GM19238 (cell line): ENCODE measurements around the gene TSR3.

Source experiments
- DNase-seq: peaks from one replicate; pipeline ENCODE4 v3.0.0; 2011; ENCODE audit warnings: low spot score; ENCODE audit not compliant: insufficient read length

The TSR3 gene

DNA sequence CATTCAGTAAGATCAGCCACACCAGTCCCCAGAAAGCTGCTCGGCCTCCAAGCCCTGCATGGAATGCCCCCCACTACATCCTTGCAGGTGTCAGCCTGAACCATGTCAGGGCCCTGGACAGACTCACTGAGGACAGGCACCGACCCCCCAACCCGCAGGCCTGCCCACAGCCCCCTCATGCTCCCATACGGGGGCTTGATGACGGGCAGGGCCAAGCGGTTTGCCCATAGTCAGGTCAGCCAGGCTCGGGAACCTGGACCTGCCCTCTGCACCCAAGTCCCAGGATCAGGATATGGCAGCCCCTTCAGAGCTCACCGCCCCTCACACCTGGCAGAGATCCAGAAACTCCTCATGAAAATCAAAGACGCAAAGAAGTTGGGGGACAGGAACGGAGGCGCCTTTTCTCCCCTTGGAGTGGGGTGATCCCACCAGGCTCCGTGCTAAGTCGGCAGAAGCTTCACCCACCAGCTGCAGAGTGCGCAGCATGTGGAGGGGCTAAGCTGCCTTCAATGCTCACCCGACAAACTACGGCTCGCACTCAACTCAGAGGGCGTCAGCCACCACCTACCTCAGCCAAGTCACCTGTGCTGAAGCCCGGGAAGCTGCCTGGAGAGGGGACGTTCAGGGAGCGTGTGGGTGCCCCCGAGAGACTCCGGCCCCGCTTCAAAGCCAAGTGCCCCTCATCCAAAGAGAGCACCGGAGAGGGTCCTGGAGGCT is 26.6 kb upstream of the TSR3 start:
- DNase-seq = no peak

DNA sequence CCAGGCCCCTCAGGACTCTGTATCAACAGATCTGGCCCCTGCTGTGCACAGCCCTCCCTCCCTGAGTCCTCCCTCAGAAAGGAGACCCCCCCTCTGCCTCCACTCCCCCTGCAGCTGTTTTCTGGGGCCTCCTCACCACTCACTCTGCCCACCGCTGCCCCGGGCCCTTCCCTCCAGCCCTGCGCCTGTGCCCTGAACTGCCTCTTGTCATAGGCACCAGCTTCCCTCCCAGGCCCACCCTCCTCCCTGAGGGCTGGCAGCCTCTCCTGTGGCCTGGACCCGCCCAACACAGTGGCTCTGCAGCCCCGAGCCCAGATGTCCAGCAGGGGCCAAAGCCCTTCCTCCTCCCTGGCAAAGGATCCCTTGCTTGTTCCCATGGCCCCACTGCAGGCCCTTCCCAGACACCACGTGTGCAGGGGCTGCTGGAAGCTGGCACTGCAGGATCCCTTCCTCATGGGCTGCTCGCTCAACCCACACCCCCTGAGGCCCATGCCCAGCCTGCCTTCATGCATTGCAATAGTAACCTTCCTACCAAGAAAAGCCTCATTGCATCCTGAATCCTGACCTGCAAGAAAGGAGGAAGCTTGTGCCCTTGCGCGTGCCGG is 25.8 kb upstream of the TSR3 start:
- DNase-seq = no peak

DNA sequence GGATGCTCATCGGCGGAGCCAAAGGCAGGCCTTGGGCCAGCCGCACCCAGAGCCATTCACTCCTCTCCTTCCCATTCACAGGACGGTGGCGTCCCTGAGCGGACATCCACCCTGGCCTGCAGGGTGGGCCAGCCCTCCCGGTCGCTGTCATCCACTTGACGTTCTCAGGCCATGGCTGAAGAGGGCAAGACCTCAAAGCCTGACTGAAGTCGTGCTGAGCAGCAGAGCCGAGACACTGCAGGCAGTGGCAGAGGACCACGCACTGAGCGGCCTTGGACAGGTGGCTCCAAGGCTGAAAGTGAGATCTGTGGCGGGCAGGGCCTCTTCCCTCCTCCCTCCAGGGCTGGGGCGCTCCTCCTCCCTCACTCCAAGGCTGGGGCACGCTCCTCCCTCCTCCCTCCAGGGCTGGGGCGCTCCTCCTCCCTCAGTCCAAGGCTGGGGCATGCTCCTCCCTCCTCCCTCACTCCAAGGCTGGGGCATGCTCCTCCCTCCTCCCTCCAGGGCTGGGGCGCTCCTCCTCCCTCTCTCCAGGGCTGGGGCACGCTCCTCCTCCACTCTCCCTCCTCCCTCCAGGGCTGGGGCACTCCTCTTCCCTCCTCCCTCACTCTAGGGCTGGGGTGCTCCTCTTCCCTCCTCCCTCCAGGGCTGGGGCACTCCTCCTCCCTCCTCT is 24.2 kb upstream of the TSR3 start:
- no peak for DNase-seq

DNA sequence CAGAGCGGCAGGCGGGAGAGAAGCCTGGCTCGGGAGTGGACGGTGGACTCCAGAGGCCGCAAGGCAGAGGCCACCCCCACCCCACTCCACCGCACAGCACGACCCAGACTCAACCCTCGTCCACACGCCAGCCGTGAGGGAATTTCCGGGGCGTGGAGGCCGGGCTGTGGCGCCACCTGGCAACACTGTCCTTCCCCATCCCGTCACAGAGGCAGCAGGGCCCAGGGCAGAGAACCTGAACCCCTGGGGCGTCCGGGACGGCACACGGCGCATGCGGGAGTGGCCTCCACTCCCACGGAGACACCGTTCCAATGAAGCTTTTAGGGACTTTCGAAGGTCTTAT is 23.6 kb upstream of the TSR3 start:
- DNase-seq = no peak

DNA sequence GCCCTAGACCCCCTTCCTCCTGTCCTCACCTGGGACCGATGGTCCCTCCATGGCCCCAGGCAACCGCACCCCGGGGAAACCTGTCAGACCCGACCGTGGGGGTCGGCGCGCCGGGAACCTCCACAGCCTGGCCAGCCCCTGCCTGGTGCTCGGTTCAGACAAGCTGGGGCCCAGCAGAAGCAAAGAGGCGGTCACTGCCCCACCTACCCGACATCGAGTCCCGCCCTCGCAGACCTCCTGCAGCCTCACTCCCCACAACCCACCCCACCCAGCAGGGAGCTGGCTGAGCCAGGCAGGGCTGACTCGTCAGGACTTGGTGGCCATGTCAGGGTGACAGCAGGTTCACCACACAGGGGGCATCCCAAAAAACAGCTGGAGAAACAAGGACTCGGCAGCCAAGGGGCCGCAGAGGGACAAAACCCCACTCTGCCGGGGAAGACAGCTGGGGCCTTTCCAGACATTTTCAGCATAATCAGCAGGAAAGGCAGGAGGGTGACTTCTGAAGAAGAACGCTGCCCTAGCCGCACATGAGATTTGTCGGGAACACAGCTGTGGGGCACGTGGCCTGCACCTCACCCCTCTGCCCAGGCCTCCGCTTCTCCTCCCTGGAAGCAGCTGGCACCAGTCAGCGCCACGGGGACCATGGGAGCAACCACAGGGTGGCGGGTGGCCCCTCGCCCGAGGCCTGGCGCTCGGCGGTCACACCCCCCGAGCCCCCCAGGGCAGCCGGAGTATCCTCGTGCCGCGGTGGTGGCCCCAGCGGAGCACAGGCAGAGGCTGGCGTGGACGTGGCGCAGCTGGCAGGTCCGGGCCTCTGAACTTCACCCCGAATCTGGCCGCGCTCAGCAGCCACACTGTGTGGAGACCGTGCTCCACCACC is 23.0 kb upstream of the TSR3 start:
- no peak for DNase-seq

DNA sequence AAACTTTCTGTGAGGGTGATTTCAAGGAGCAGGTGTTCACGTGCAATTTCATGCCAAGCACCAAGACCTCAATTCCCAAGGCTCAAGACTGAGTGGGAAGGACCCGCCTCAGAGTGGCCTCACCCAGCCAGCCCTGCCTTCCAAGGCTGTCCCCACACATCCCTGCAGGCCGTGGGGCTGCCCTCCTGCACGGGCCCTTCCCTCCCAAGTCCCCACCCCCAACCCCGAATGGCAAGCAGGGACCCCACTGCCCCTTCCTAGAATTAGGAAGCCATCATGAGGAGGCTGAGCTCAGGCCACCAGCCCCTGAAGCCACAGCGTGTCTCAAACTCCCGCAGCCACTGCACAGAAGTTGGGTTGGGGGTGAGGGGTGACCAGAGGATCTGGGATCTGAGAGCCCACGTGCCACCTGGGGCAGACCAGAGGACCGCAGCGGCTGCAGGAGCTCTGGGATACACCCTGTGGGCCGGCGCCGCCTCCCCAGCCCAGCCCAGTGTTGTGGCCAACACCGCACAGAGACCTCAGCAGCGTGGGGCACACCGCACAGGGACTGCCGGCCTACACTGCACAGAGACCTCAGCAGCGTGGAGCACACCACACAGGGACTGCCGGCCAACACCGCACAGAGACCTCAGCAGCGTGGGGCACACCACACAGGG is 20.7 kb upstream of the TSR3 start:
- no peak for DNase-seq

DNA sequence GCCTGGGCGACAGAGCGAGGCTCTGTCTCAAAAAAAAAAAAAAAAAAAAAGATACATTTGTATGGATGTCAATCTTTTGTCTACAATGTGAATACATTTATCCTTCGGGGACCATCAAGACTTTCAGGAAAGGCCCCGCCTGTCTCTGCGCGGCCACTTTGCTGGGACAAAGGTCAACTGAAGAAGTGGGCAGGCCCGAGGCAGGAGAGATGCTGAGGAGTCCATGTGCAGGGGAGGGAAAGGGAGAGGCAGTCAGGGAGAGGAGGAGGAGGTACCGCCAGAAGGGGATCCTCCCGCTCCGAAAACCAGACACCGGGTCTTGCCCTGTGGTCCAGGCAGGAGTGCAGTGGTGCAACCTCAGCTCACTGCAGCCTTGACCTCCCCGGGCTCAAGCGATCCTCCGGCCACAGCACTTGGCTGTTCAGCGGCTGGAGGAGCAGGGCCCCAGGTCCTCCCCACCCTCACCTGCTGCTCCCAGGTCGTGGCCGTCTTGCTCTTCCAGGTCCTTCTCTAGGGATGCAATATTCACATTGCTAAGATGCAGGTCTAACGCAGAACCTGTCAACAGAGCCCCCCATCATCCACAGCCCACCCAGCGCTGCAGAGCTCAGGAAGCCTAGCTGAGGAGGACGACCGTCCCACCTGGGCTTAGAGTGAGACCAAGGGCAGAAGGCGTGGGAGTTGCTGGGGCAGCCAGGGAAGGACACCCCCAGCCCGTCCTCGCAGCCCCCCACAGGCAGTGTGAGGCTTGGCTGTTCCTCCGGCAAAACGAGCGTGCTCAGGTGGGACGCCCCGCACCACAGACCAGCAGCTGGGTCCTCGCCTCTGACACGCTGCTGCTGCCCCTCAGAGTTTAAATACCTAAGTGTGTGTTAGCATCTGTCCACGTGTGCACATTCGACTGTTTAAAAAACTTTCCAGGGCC is 19.6 kb upstream of the TSR3 start:
- DNase-seq = no peak

DNA sequence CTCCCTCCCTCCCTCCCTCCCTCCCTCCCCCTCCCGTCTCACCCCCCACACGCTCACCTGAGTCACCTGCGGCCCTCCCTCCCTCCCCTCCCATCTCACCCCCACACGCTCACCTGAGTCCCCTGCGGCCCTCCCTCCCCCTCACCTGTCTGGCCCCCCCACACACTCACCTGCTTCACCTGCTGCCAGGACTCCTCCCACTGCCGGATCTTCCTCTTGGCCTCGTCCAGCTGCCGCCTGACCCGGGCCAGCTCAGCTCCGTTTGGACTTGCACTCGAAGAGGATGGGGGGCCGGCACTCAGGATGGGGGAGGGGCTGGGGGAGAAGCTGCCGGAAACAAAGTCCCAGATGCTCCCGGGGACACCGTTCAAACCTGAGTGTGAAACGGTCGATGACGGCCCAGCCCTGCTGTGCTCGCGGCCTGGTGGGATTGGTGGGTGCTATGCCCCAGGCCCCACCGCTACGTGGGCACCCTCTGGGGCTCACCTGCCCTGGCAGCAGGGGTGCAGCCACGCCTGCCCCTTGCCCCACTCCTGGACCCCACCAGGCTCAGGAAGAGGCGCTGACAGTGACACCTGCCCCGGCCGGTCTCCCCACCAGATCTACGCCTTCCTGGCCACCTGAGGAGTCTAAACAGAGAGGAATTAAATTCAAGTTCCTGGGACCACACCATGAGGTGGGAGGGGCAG is 16.0 kb upstream of the TSR3 start:
- DNase-seq = no peak

DNA sequence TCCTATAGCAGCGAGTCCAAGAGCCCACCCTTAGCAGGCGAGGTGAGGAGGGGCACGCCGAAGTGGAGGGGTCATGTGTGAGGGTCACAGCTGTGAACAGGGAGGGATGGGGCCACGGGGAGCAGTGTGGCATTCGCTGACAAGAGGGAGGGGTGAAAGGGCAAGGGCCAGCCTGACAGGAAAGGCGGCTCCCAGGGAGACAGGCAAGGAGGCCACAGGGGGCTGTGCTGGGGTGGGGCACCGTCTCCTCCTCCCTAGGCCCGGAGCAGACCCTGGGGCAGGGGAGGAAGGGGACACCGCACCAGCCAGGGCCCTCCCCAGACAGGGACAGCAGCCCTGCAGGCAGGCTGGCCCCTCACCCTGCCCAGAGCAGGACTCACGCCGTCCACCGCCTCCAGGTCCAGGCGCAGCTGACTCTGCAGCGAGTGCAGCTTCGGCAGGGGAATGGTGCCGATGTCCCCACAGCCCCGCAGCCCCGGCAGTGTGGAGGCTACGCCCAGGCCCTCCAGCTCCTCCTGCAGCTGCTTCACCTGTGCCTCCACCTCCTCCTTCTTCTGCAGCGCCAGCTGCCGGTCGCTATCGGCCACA is 15.1 kb upstream of the TSR3 start:
- no peak for DNase-seq

DNA sequence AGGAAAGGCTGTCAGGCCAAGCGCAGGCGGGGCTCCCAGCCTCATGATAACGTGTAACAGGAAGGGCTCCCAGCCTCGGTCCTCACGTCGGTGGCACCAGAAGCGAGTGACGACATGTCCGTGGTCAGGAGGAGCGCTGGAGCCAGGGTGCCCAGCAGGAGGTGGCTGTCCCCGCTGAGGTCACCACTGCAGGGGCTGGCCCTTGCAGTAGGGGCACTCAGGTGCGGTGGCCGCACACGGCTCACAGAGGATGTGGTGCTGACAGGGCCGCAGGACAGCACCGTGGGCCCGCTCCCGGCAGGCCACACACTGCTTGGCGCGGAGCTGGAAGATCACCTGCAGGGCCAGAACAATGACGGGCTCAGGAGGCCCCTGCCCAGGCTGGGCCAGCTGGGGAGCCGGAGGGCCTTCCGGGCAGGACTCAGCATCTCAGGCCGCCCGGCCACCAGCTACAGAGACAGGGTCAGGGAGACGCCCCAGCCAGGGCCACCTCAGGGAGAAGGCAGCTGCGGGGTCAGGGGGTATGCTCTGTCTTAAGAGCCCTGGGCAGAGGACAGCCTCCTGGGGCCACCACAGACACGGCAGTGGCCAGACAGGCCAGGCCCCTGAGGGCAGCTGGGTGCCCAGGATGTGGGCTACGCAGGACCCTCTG is 14.5 kb upstream of the TSR3 start:
- DNase-seq = no peak

DNA sequence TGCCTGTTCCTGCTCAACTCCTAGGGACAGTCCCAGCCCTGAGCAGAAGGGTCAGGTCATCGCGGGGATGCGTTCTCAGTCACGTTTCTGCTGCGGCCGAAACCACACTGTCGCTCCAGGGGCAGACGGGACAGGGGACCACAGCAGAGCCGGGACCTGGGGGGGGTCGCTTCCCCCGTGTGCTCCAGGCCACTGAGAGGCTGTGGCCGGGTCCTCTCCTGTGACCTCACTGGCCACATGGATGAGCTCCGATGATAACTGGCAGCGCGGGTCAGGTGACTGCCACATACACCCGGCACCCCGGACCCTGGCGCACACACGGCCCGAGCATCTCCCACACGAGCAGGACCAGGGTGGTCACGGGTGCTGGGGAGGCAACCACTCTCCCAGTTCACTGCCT is 12.8 kb upstream of the TSR3 start:
- DNase-seq = no peak

DNA sequence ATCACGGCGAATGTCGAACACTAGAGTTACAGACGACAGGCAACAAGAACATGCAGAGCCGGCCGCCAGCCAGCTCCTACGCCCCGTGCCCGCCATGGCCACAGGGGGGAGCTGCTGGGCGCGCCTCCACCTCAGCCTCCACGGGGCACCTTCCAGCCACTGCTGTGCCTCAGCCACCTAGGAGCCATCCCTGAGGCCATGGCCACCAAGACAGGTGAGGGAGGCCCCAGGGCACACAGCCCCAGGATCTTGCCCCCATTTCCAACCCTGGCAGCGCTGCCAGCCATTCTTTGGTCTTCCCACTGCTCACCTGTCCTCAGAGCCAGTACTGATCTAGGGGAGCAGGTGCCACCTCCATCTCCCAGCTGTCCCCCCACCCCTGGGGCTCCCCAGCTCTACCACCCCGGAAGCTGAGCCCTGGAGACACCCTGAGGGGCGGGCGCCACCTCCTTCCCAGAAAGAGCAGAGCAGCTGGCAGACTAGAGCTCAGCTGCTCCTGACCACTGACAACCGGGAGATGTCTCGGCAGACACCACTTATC is 11.9 kb upstream of the TSR3 start:
- peak; percentile 87 for DNase-seq

DNA sequence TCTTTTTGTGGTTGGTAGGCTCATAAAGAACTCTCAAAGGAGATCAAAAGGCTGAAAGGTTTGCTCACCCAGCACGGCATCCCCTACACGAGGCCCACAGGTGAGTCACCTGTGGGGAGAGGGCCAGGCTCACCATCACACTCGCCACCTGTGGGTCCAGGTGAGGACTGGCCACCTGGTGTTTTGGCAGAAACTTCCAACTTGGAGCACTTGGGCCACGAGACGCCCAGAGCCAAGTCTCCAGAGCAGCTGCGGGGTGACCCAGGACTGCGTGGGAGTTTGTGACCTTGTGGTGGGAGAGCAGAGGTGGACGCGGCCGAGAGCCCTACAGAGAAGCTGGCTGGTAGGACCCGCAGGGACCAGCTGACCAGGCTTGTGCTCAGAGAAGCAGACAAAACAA is 11.1 kb upstream of the TSR3 start:
- DNase-seq = no peak

DNA sequence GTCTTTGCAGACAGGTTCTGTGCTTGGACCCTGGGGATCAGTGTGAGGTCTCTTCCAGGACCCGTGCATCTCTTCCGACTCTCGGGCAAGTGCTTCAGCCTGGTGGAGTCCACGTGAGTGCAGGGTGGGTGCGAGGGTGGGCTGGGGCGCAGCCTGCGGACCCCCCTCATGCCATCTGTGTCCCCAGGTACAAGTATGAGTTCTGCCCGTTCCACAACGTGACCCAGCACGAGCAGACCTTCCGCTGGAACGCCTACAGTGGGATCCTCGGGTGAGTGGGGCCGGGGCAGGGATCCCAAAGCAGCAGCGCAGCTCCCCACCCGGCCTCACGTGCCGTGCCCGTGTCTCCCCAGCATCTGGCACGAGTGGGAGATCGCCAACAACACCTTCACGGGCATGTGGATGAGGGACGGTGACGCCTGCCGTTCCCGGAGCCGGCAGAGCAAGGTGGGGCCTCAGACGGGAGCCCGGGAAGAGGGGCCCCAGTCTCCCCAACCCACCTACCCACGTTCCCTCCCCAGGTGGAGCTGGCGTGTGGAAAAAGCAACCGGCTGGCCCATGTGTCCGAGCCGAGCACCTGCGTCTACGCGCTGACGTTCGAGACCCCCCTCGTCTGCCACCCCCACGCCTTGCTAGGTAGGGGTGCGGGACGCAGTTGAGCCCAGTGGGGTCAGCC is 10.1 kb upstream of the TSR3 start:
- no peak for DNase-seq

DNA sequence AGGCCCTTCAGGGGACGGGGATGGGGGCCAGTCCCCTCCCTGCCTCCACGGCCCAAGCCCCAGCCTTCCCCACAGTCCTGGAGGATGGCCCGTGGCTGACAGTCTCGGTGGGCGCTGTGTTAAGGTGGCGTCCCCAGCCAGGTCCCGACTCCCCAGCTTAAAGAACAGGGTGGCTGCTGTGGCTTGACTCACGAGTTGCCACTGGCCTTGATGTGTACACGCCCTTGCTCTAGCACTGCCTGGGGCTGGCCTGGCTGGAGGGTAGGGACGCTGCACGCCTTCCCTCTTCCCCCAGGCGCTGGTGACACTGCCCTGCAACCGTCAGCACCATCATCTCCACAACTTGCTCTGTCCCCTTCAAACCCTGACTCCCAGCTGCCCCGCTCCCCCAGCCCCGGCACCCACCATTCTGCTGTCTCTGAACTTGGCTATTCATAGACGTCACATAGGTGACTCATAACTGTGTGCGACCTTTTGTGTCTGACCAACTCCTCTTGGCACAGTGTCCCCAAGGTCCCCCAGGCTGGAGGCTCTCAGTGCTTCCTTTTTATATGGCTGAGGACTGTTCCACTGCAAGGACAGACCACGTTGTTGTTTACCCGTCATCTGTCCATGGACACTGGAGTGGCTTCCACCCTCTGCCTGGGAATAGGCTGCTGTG is 6.4 kb upstream of the TSR3 start:
- DNase-seq = no peak

DNA sequence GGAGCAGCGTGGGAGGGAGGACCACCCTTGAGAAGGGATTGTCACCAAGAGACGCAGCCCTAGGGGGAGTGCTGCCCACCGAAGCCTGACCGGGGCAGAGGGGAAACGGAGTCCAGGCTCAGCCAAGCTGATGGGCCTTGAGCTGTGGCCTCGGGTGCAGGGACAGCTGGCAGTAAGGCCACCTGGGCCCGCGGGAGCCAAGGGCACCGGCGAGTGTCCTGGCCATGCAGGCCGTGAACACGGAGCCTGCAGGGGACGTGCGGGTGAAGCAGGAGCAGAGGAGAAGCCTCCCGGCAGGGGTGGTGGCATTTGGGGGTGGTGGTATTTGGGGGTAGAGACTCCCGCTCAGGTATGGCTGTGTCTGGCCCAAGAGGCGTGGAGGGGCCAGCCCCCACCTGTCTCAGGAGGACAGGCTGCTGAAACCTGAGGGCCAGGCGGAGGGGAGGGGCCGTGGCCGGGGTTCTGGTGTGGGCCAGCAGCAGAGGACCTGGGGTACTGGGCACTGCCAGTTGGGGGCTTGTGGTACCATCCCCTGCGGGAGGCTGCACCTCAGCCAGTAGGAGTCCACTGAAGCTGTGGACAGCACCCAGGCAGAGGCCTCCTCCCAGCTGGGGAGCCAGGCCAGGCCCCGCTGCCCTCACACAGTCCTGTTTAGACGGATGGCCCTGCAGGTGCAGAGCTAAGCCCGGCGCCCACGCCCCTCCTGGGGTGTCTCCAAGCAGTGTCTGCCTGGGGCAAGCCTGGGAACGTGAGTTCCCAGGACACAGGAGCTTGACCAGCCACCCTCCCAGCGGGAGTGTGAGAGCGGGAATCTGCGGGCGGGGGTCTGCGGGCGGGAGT is 4.6 kb upstream of the TSR3 start:
- no peak for DNase-seq

DNA sequence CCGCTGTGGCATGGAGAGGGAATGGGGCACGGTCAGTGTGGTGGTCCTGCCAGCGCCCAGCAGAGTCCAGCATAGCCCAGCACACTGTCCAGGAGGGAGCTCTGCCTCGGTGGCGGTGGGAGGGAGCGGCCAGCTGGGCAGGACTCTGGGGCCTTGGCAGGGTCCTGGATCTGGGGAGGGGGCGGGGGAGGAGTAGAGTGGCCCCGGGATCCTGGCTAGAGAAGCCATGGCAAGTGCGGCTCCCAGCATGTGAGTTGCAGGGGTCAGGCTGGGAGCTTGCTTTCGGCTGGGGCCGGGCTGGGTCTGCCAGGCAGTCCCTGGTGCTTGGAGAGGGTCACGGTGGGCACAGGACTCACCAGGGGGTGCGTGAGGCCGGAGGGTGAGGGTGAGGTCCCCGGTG is 3.9 kb upstream of the TSR3 start:
- no peak for DNase-seq
